Spinal cord (tissue), 10 donors: Measurements from ENCODE around the gene CEP250. TPM values are rescaled to one million over a fixed set of nuclear protein-coding genes. Genes with fewer than 3 reads are reported as not detected.

ENCODE experiments used
- DNase-seq, 6 donors: peaks; one replicate each; pipeline versions ENCODE4 v3.0.0 to v3.0.0-alpha.2; 2013 to 2015; ENCODE audit warnings: low spot score in 6 of 6, low read depth in 4 of 6
- H3K27ac ChIP-seq: one replicate; pipeline ENCODE4 v1.5.1; 2013; ENCODE audit warnings: low read depth, low read length, control low read depth
- H3K27me3 ChIP-seq: one replicate; pipeline ENCODE4 v1.6.1; 2013; ENCODE audit warnings: low read length; ENCODE audit not compliant: control insufficient read depth, insufficient read depth
- H3K36me3 ChIP-seq: one replicate; pipeline ENCODE4 v1.6.1; 2013; ENCODE audit warnings: low read length; ENCODE audit not compliant: control insufficient read depth, insufficient read depth
- H3K4me1 ChIP-seq: one replicate; pipeline ENCODE4 v1.6.1; 2013; ENCODE audit warnings: low read length; ENCODE audit not compliant: control insufficient read depth, insufficient read depth
- H3K4me3 ChIP-seq: one replicate; pipeline ENCODE4 v1.5.1; 2013; ENCODE audit warnings: low read depth, low read length, control low read depth
- H3K9me3 ChIP-seq: one replicate; pipeline ENCODE4 v1.6.1; 2013; ENCODE audit warnings: low read length; ENCODE audit not compliant: control insufficient read depth, insufficient read depth
- WGBS: methylation state at CpG from one replicate; pipeline ENCODE4 v1.1.5; 2013; ENCODE audit warnings: missing lambda C conversion rate; ENCODE audit not compliant: insufficient coverage; 5-methylcytosine and 5-hydroxymethylcytosine counted together
- polyA plus RNA-seq, 2 donors: library from polyadenylated mRNA; unstranded; fragments of 120-200 nt; gene quantifications; one replicate each; pipeline ENCODE4 v1.2.1, GENCODE V29; 2013; ENCODE audit not compliant: insufficient read length in 2 of 2
- total RNA-seq, 2 donors: library from RNA; depleted of rRNA in 1 of 2; stranded (reverse); fragments of 120-200 nt in 1 of 2; fragments of >200 nt in 1 of 2; gene quantifications; one replicate each; pipeline versions ENCODE4 v1.2.3 to v1.2.4, GENCODE V29; 2013 to 2014
- donor health status: healthy.

CEP250 gene
- total and polyA plus RNA-seq, 4 donors: 24.5 to 55.3 (median 35.9) TPM

DNA sequence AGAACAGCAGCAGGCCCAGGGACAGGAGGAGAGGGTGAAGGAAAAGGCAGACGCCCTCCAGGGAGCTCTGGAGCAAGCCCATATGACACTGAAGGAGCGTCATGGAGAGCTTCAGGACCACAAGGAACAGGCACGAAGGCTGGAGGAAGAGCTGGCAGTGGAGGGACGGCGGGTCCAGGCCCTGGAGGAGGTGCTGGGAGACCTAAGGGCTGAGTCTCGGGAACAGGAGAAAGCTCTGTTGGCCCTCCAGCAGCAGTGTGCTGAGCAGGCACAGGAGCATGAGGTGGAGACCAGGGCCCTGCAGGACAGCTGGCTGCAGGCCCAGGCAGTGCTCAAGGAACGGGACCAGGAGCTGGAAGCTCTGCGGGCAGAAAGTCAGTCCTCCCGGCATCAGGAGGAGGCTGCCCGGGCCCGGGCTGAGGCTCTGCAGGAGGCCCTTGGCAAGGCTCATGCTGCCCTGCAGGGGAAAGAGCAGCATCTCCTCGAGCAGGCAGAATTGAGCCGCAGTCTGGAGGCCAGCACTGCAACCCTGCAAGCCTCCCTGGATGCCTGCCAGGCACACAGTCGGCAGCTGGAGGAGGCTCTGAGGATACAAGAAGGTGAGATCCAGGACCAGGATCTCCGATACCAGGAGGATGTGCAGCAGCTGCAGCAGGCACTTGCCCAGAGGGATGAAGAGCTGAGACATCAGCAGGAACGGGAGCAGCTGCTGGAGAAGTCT, 48.6 kb downstream of the CEP250 start:
- DNase-seq: peak in 1 of 6 donors; percentile 49
- Histone ChIP-seq H3K27ac (no peak overlapping the region), H3K4me3 (no peak overlapping the region), H3K27me3 (no peaks in the 10 kb centered on the region), H3K36me3 (peaks cover 83% of the 10 kb centered on the region), H3K9me3 (no peaks in the 10 kb centered on the region), H3K4me1 (peaks cover 11% of the 10 kb centered on the region)
- WGBS: 62% methylated on average over 16 of the region's 16 CpGs

DNA sequence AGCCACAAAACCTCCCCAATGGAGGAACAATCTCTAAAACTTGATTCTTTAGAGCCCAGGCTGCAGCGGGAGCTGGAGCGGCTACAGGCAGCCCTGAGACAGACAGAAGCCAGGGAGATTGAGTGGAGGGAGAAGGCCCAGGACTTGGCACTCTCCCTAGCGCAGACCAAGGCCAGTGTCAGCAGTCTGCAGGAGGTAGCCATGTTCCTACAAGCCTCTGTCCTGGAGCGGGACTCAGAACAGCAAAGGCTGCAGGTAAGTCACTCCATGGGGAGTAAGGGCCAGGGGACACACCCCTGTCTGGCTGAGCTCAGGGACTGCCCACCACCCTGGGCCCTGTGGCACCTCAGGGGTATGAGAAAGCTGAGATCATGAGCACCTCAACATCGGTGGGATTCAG, 49.4 kb downstream of the CEP250 start:
- Histone ChIP-seq H3K9me3 (no peaks in the 10 kb centered on the region), H3K27ac (no peak overlapping the region), H3K27me3 (no peaks in the 10 kb centered on the region), H3K36me3 (peaks cover 85% of the 10 kb centered on the region), H3K4me1 (peaks cover 11% of the 10 kb centered on the region), H3K4me3 (no peak overlapping the region)
- DNase-seq: no peak
- WGBS: 95% methylated on average over 5 of the region's 5 CpGs

DNA sequence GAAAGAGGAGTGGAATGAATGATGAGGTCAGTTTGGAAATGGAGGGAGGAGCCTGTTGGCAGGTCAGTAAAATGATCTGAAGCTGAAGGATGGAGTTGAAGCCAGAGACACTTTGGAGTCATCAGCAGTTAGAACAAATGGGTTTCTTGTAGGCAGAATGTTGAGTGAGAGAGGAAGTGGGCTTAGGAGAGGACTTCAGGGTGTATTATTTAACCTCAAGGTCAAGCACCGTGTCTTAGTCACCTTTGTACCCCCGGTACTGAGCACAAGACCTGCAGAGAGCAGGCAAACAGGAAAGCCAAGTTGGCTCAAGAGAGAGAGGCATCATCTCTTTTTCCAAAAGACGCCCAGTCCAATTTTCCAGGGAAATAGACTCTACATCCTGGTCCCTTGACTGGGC, 50.8 kb downstream of the CEP250 start:
- Histone ChIP-seq H3K36me3 (peaks cover 87% of the 10 kb centered on the region), H3K9me3 (no peaks in the 10 kb centered on the region), H3K27ac (no peak overlapping the region), H3K4me3 (no peak overlapping the region), H3K27me3 (no peaks in the 10 kb centered on the region), H3K4me1 (peaks cover 11% of the 10 kb centered on the region)
- 90% methylated on average over 2 of the region's 3 CpGs for WGBS
- no peak for DNase-seq

GRCh38 chr20:35506872-35507638, 51.7 kb downstream of the CEP250 start:
- 97% methylated on average over 5 of the region's 6 CpGs for WGBS
- no peak overlapping the region for H3K4me3 ChIP-seq
- peaks cover 83% of the 10 kb centered on the region for H3K36me3 ChIP-seq
- H3K4me1 ChIP-seq: peaks cover 11% of the 10 kb centered on the region
- no peak for DNase-seq
- H3K27me3 ChIP-seq: no peaks in the 10 kb centered on the region
- H3K27ac ChIP-seq: no peak overlapping the region
- H3K9me3 ChIP-seq: no peaks in the 10 kb centered on the region

GRCh38 chr20:35508493-35509218, 53.3 kb downstream of the CEP250 start:
- no peak for DNase-seq
- peaks cover 80% of the 10 kb centered on the region for H3K36me3 ChIP-seq
- no peak overlapping the region for H3K27ac ChIP-seq
- WGBS: 92% methylated on average over 10 of the region's 10 CpGs
- H3K4me1 ChIP-seq: peaks cover 7% of the 10 kb centered on the region
- H3K4me3 ChIP-seq: no peak overlapping the region
- H3K9me3 ChIP-seq: no peaks in the 10 kb centered on the region
- no peaks in the 10 kb centered on the region for H3K27me3 ChIP-seq

- Histone ChIP-seq H3K9me3 (no peaks in the 10 kb centered on the region), H3K27me3 (no peaks in the 10 kb centered on the region), H3K27ac (no peak overlapping the region), H3K36me3 (peaks cover 73% of the 10 kb centered on the region), H3K4me1 (no peaks in the 10 kb centered on the region), H3K4me3 (no peak overlapping the region)
- no peak for DNase-seq
- WGBS: 87% methylated on average over 7 of the region's 12 CpGs
Observed at GRCh38 chr20:35510951-35511735, 55.7 kb downstream of the CEP250 start.

DNA sequence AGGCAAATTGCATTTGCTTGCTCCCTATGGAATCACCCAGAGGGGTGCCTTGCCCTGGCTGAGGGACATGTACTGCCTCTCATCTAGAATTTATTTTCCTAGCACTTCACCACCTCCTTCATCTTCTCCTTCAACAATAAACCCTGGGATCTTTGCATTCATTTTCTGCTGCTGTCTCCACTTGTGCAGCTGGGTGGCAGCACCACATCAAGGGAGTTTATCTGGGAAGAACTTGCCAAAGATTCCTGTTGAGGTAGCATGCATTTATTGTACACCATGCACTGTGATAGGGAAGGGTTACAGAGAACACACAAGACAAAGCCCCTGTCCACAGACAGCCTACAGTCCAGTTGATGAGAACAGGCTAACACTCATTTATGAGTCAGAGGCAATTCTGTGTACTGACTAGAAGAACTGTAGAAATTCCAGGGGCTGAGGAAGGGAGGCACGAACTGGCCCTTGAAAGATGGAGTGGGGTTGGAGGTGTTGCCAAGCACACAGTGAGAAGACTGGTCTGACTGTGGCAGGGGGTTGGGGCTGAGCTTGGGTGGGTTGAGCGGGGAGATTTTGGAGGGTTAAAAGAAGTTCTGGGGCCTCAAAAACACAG, 56.5 kb downstream of the CEP250 start:
- H3K27me3 ChIP-seq: no peaks in the 10 kb centered on the region
- peak in 5 of 6 donors; percentile 28 to 86 (median 39) for DNase-seq
- H3K36me3 ChIP-seq: peaks cover 72% of the 10 kb centered on the region
- no peaks in the 10 kb centered on the region for H3K9me3 ChIP-seq
- no peak overlapping the region for H3K4me3 ChIP-seq
- H3K4me1 ChIP-seq: peaks cover 3% of the 10 kb centered on the region
- no peak overlapping the region for H3K27ac ChIP-seq
- WGBS: 100% methylated on average over 2 of the region's 2 CpGs

DNA sequence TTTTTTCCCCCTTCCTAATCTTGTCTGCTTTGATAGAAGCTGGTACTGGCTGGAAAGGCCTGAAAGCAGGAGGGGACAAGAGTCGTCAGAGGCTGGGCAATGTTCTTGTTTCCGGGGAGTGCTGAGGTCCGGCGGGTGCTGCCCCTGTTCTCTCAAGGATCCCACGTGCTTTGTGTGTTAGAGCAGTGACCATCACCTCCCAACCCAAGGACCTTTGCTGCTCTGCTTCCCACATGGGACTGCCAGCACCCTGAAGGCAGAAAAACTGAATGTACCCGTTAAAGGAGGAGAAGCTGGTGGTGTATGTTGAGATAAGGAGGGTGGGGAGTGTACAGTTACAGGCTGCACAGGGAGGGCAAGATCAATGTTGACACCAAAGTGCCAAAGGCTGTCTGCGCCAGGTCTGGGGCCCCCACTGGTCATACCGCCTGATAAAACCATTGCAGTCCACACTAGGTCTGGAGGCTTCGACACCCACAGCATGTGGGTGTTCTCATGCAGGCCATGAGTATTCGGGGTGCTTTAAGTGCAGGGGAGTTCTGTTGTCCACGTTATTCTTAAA, 59.1 kb downstream of the CEP250 start:
- H3K4me3 ChIP-seq: no peak overlapping the region
- peaks cover 52% of the 10 kb centered on the region for H3K36me3 ChIP-seq
- H3K27me3 ChIP-seq: no peaks in the 10 kb centered on the region
- peaks cover 5% of the 10 kb centered on the region for H3K4me1 ChIP-seq
- DNase-seq: no peak
- 90% methylated on average over 11 of the region's 11 CpGs for WGBS
- no peaks in the 10 kb centered on the region for H3K9me3 ChIP-seq
- H3K27ac ChIP-seq: no peak overlapping the region
